Aortic smooth muscle cell (primary cell): ENCODE data around the gene ACADM. TPM values are rescaled to one million over a fixed set of nuclear protein-coding genes. Genes with fewer than 3 reads are reported as not detected.

Source experiments
- total RNA-seq: library from RNA; depleted of rRNA; stranded (reverse); fragments of >200 nt; gene quantifications from 2 replicates; pipeline ENCODE4 v1.2.3, GENCODE V29; 2014

Gene ACADM
- 33.3 and 33.4 TPM in 2 replicates for total RNA-seq

DNA sequence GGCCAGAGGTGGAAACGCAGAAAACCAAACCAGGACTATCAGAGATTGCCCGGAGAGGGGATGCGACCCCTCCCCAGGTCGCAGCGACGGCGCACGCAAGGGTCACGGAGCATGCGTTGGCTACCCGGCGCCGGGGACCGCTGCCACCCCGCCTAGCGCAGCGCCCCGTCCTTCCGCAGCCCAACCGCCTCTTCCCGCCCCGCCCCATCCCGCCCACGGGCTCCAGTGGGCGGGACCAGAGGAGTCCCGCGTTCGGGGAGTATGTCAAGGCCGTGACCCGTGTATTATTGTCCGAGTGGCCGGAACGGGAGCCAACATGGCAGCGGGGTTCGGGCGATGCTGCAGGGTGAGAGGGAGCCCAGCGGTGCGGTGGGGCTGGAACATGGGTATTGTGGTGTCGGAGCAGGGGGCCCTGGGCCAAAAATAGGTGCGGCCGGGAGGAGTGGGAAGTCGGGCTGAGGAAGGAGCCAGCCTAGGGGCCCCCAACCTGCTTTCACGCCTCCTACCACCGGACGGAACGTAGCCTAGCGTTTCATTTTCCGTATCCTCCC, at the start of gene ACADM:
Gene ACADM (plus strand): TSS at position 238 of the 551 bp plus-strand sequence. CDS start 79 bp downstream, at position 317.

DNA sequence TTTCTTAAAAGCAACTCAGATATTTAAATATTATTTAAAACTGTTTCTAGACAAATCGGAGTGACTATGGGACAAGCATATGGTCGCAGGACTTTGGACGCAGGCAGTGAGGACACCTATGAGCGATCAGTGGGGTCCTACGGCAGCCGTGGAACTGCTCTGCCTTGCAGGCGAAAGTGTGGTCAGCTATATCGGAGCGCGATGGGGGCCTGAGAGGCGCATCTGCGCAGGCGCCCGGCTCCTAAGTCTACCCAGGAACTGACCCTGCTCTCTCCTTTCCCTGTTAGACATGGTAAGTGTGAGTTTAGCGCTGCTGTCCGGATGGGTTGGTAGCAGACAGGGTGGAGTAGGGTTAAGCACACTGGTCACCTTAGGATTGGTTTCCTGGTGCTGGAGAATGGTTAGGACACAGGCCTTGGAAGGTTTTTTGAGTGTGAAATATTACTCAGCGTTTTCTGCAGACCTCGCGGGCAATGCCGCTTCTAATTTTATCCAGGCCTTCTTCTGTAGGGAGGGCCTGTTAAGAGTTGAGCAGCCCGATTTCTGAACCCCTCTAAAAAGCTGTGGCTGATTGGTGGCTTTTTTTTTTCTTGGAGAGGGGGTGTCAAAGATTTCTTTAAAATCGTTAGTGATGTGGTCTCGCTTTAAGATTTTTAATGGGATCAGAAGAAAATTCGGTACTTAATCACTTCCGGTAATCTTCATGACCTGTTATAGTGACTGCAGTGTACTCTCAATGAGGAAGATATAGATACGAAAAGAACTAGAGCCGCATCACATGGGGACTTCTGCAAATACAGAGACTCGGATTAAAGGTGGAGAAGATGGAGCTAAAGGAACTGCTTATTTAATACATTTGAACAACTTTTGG, 61.7 kb downstream of the ACADM start, which contains the start of gene RABGGTB:
Gene RABGGTB (plus strand): TSS at position 274 of the 871 bp plus-strand sequence. CDS start 16 bp downstream, at position 290.

DNA sequence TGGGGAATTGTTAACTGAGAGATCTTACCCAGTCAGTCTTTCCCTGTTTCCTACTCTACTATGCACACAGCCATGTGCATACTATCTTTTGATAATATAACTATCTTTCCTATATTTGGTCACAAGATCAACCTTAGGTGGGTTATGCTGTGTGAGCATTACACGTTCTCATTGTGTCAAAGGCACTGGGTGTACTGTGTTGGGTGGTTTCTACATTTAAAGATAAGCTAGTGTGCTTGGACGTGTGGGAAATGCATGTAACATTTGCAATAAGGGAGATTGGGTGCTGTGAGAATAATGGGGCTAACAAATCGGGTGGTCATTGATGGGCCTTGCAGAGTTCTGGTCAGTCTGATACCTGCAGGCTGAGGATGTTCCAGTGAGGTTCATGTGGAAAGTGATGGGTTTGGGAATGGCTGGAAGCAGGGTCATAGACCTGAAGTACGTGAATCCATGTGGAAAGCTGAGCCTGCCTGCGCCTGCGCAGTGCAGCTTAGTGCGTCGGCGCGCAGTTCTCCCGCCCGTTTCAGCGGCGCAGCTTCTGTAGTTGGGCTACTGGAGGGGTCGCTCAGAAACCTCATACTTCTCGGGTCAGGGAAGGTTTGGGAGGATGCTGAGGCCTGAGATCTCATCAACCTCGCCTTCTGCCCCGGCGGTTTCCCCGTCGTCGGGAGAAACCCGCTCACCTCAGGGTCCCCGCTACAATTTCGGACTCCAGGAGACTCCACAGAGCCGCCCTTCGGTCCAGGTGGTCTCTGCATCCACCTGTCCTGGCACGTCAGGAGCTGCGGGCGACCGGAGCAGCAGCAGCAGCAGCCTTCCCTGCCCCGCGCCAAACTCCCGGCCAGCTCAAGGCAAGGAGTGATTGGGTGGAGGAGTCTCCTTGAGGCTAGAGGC, 72.1 kb downstream of the ACADM start, which contains the start of gene MSH4:
Gene MSH4 (plus strand): TSS at position 507 of the 897 bp plus-strand sequence. CDS start 104 bp downstream, at position 611.

Other genes with a start within 250 kb of the ACADM start
- gene SLC44A5, start 113.6 kb upstream of the ACADM start, total RNA-seq = 1.7 and 2.1 TPM in 2 replicates
- 67.4 and 79.9 TPM in 2 replicates for gene RABGGTB, start 61.5 kb downstream of the ACADM start, total RNA-seq
- gene MSH4, start 72.2 kb downstream of the ACADM start, total RNA-seq = 0.06 and 0.13 TPM in 2 replicates
- not detected in 2 replicates for gene ASB17, start 207.7 kb downstream of the ACADM start, total RNA-seq